Keratinocyte (primary cell): ENCODE results near the gene CDKN2AIP.
"Not testable (repeated sequence)": the region's sequence is repeated elsewhere in the genome, so short reads cannot be mapped to it uniquely, and the experiment has no call there.

Experiments used
- CTCF ChIP-seq, 3 experiments: IDR thresholded peaks in 1 of 3; conservative IDR thresholded peaks in 1 of 3; optimal IDR thresholded peaks in 1 of 3; 2 replicates in 2 of 3; 3 replicates in 1 of 3; pipeline versions ENCODE3 to v1.5.1; 2011; ENCODE audit warnings: low read length in 3 of 3, mild to moderate bottlenecking in 3 of 3, moderate library complexity in 2 of 3, control low read depth in 1 of 3, inconsistent platforms in 1 of 3; ENCODE audit not compliant: insufficient read depth in 2 of 3; ENCODE audit errors: extremely low read depth in 1 of 3
- EZH2 ChIP-seq: IDR thresholded peaks from one replicate; pipeline ENCODE4 v1.6.1; 2012; ENCODE audit warnings: inconsistent platforms, mild to moderate bottlenecking, low read length, moderate library complexity

- not testable (repeated sequence) for TF ChIP-seq CTCF (optimal IDR thresholded peaks at IDR 0.05 in 1 of 3, IDR thresholded peaks at IDR 0.05 in 1 of 3, conservative IDR thresholded peaks at IDR 0.05 in 1 of 3; ENCODE audit: extremely low read depth in 1 of 3, insufficient read depth in 2 of 3, low read length in 3 of 3); EZH2
These were observed 11.3 kb upstream of the CDKN2AIP start for GRCh38 chr4:183433183-183433582.
